DOHH2 (cell line): Measurements from ENCODE around the gene ZNF169.

Experiments used
- H3F3A ChIP-seq: fragments of 200-600 bp; sonication (generic), shearing (Covaris generic); 2 replicates; pipeline ENCODE4 v1.6.0; 2016; ENCODE audit warnings: antibody characterized with exemption, mild to moderate bottlenecking; ENCODE audit not compliant: control insufficient read depth, insufficient read depth
- H3K27ac ChIP-seq: fragments of 200-600 bp; sonication (generic); 2 replicates; pipeline ENCODE4 v1.5.1; 2014; ENCODE audit warnings: low read depth, mild to moderate bottlenecking, low read length, moderate library complexity
- H3K27me3 ChIP-seq: fragments of 200-600 bp; sonication (generic); 2 replicates; pipeline ENCODE4 v1.6.1; 2014; ENCODE audit warnings: mild to moderate bottlenecking, low read length, mixed read lengths; ENCODE audit not compliant: control insufficient read depth
- H3K36me3 ChIP-seq: fragments of 200-600 bp; sonication (generic); 2 replicates; pipeline ENCODE4 v1.6.1; 2014; ENCODE audit warnings: mild to moderate bottlenecking, low read length, moderate library complexity, mixed read lengths; ENCODE audit not compliant: control insufficient read depth
- H3K4me1 ChIP-seq: fragments of 200-600 bp; sonication (generic); 2 replicates; pipeline ENCODE4 v1.6.1; 2014; ENCODE audit warnings: mild to moderate bottlenecking, low read length, mixed read lengths; ENCODE audit not compliant: control insufficient read depth
- H3K4me2 ChIP-seq: fragments of 200-600 bp; sonication (generic); 2 replicates; pipeline ENCODE4 v1.6.0; 2014; ENCODE audit warnings: mild to moderate bottlenecking, low read length, moderate library complexity
- H3K4me3 ChIP-seq: fragments of 200-600 bp; sonication (generic); 2 replicates; pipeline ENCODE4 v1.5.1; 2014; ENCODE audit warnings: mild to moderate bottlenecking, low read length, mixed read lengths
- H3K79me2 ChIP-seq: fragments of 200-600 bp; sonication (generic); 2 replicates; pipeline ENCODE4 v1.6.1; 2014; ENCODE audit warnings: mild to moderate bottlenecking, low read length, mixed read lengths; ENCODE audit not compliant: control insufficient read depth
- H3K9me2 ChIP-seq: fragments of 200-600 bp; sonication (generic); replicated peaks from 2 replicates; pipeline ENCODE4 v1.6.1; 2014; ENCODE audit warnings: mild to moderate bottlenecking, low read length, mixed read lengths; ENCODE audit not compliant: control insufficient read depth
- H3K9me3 ChIP-seq: fragments of 200-600 bp; sonication (generic); 2 replicates; pipeline ENCODE4 v1.6.1; 2014; ENCODE audit warnings: antibody characterized with exemption, low read length, mixed read lengths; ENCODE audit not compliant: control insufficient read depth, insufficient read depth
- H4K20me1 ChIP-seq: fragments of 200-600 bp; sonication (generic); 2 replicates; pipeline ENCODE4 v1.6.0; 2014; ENCODE audit warnings: low read depth, mild to moderate bottlenecking, antibody characterized with exemption, low read length, moderate library complexity; ENCODE audit not compliant: control insufficient read depth, insufficient read depth
- EZH2phosphoT487 ChIP-seq: fragments of 200-600 bp; sonication (generic); IDR thresholded peaks from 2 replicates; pipeline ENCODE4 v1.6.1; 2017; ENCODE audit warnings: borderline replicate concordance, mild to moderate bottlenecking, antibody characterized with exemption, low read length, moderate library complexity, mixed read lengths
- TF ChIP-seq, protein P1 (sequence below): fragments of 200-600 bp; sonication (generic); IDR thresholded peaks from one replicate; pipeline ENCODE4 v1.5.1; 2014; ENCODE audit warnings: antibody characterized with exemption, mild to moderate bottlenecking, low read depth, low read length; ENCODE audit not compliant: poor library complexity, severe bottlenecking

Gene ZNF169

DNA sequence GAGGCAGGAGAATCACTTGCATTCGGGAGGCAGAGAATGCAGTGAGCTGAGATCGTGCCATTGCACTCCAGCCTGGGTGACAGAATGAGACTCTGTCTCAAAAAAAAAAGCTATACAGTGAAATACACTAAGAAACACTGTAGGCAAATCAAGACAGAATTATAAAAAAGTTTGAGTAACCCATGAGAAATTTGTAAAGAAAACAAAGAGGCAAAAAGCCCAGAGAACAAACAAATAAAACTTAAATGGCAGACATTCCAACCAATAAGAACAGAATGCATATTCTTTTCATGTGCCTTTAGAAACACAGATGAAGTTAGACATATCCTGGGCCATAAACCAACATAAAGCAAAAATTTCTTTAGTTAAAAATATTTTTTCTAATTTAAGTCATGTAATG, 30.6 kb downstream of the ZNF169 start:
- Histone ChIP-seq H3K9me3 (no peaks in the 10 kb centered on the region), H3K27me3 (no peaks in the 10 kb centered on the region), H3K79me2 (no peaks in the 10 kb centered on the region), H3K4me3 (no peak overlapping the region), H3K4me2 (no peak overlapping the region), H3K27ac (no peak overlapping the region), H3F3A (no peaks in the 10 kb centered on the region), H3K4me1 (no peaks in the 10 kb centered on the region), H3K9me2 (no peaks in the 10 kb centered on the region), H4K20me1 (no peaks in the 10 kb centered on the region), H3K36me3 (peaks cover 26% of the 10 kb centered on the region)
- no peak for TF ChIP-seq EZH2phosphoT487
- TF ChIP-seq, protein P1, sequence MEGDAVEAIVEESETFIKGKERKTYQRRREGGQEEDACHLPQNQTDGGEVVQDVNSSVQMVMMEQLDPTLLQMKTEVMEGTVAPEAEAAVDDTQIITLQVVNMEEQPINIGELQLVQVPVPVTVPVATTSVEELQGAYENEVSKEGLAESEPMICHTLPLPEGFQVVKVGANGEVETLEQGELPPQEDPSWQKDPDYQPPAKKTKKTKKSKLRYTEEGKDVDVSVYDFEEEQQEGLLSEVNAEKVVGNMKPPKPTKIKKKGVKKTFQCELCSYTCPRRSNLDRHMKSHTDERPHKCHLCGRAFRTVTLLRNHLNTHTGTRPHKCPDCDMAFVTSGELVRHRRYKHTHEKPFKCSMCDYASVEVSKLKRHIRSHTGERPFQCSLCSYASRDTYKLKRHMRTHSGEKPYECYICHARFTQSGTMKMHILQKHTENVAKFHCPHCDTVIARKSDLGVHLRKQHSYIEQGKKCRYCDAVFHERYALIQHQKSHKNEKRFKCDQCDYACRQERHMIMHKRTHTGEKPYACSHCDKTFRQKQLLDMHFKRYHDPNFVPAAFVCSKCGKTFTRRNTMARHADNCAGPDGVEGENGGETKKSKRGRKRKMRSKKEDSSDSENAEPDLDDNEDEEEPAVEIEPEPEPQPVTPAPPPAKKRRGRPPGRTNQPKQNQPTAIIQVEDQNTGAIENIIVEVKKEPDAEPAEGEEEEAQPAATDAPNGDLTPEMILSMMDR: no peak

DNA sequence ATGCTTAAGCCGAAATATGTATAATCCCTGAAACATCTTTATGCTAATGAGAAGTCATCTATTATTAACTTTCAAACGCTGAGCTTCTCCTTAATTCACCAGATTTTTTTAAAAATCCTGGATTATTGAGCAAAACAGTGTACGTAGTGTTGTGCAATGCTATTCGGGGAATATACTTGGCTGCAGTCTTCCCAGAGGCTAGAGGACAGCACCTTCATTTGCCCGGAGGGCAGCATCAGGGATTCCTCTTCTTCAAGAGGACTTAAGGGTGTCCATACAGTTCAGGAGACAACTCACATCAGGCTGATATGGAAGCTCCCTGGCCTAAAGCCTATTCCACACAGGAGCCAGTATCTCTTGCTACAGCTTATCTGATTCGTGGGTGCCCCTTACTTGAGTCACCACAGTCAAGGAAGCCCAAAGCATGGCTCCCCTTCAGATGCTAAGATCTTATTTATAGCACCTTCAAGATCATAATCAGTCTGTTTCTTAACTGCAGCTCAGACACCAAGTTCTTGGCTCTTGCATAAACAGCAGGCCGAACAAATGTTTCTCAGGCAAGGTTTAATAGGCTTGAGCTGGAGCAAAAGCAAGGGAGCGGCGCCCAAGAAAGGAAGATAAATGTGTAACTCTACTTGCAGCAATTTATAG, 40.0 kb downstream of the ZNF169 start:
- no peaks in the 10 kb centered on the region for H3K36me3 ChIP-seq
- no peaks in the 10 kb centered on the region for H4K20me1 ChIP-seq
- H3K79me2 ChIP-seq: no peaks in the 10 kb centered on the region
- no peaks in the 10 kb centered on the region for H3K9me3 ChIP-seq
- no peak overlapping the region for H3K27ac ChIP-seq
- no peaks in the 10 kb centered on the region for H3F3A ChIP-seq
- no peaks in the 10 kb centered on the region for H3K4me1 ChIP-seq
- no peak for TF ChIP-seq EZH2phosphoT487
- TF ChIP-seq, protein P1: no peak
- H3K4me3 ChIP-seq: no peak overlapping the region
- no peak overlapping the region for H3K4me2 ChIP-seq
- no peaks in the 10 kb centered on the region for H3K9me2 ChIP-seq
- no peaks in the 10 kb centered on the region for H3K27me3 ChIP-seq

DNA sequence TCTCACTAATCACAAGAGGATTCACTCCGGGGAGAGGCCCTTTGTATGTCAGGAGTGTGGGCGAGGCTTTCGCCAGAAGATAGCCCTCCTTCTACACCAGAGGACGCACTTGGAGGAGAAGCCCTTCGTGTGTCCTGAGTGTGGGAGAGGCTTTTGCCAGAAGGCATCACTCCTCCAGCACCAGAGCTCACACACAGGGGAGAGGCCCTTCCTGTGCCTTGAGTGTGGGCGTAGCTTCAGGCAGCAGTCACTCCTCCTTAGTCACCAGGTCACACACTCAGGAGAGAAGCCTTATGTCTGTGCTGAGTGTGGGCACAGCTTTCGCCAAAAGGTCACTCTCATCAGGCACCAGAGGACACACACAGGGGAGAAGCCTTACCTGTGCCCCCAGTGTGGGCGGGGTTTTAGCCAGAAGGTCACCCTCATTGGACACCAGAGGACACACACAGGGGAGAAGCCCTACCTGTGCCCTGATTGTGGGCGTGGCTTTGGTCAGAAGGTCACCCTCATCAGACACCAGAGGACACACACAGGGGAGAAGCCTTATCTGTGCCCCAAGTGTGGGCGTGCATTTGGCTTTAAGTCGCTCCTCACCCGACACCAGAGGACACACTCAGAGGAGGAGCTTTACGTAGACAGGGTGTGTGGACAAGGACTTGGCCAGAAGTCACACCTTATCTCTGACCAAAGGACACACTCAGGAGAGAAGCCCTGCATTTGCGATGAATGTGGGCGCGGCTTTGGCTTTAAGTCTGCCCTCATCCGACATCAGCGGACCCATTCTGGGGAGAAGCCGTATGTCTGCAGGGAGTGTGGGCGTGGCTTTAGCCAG, 41.6 kb downstream of the ZNF169 start:
- H3K9me2 ChIP-seq: no peaks in the 10 kb centered on the region
- H3F3A ChIP-seq: no peaks in the 10 kb centered on the region
- no peak overlapping the region for H3K4me2 ChIP-seq
- H3K9me3 ChIP-seq: no peaks in the 10 kb centered on the region
- no peaks in the 10 kb centered on the region for H3K79me2 ChIP-seq
- H3K36me3 ChIP-seq: no peaks in the 10 kb centered on the region
- no peaks in the 10 kb centered on the region for H4K20me1 ChIP-seq
- TF ChIP-seq, protein P1: no peak
- no peak for TF ChIP-seq EZH2phosphoT487
- no peak overlapping the region for H3K4me3 ChIP-seq
- no peaks in the 10 kb centered on the region for H3K4me1 ChIP-seq
- H3K27ac ChIP-seq: no peak overlapping the region
- no peaks in the 10 kb centered on the region for H3K27me3 ChIP-seq
